ENCODE measurements around the gene CDC14A.

Gene CDC14A

DNA sequence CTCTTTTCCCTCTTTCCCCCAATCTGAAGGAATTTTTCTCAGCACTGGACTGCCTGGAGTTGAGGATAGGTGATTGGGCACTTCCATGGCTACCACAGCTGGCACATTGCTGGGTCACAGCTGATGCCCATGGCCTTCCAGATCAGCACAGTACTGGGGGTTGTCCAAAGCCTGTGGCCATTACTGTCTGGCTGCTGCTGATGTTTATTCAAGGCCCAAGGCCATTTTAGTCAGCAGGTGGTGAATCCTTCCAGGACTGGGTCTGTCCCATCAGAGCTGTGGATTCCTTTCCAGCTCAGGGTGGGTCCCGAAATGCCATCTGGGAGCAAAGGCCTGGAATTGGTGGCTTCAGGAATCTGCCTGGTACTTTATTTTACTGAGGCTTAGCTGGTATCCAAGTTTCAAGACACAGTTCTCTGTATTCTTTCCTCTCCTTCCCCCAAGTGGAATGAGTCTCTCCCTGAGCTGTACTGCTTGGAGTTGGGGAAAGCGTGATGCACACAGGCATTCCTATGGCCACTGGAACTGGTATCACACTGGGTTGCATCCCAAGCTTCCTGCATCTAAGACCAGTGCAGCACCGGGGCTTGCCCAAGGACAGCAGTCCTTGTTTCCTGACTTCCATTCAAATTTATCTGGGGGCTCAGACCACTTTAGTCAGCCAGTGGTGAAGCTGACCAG lies 204.8 kb downstream of the CDC14A start:
- Histone ChIP-seq H3K36me3 (ENCODE audit: control insufficient read depth in 2 of 2, insufficient read depth in 2 of 2, low read length in 2 of 2) (no peaks in the 10 kb centered on the region), H3K9ac (ENCODE audit: low read depth in 1 of 2, low read length in 2 of 2) (no peak overlapping the region), H3K9me3 (ENCODE audit: control insufficient read depth in 2 of 2, low read length in 2 of 2) (no peaks in the 10 kb centered on the region), H3K4me3 (ENCODE audit: low read length in 2 of 2) (no peak overlapping the region), H3K4me1 (ENCODE audit: control insufficient read depth in 2 of 2, insufficient read depth in 2 of 2, low read length in 2 of 2) (no peaks in the 10 kb centered on the region), H3K27ac (ENCODE audit: low read depth in 2 of 2, low read length in 2 of 2) (no peak overlapping the region), H3K27me3 (ENCODE audit: control insufficient read depth in 2 of 2, insufficient read depth in 2 of 2, low read length in 2 of 2) (no peaks in the 10 kb centered on the region)

DNA sequence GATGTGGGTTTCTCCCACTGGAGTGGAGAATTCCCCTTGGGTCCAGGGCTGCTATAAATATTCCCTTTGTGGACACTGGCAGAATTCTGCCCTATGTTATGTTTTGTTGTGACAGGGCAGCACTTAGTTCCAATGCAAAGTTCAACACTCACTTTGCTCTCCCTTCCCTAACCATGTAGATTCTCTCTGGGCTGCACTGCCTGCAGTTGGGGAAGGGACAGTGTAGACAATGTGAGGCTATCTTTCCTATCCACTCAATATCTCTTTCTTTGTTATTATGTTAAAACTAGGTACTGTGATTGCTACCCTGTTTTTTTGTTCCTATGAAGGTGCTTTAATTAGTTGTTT lies 205.3 kb downstream of the CDC14A start:
- no peaks in the 10 kb centered on the region for H3K4me1 ChIP-seq (ENCODE audit: control insufficient read depth in 2 of 2, insufficient read depth in 2 of 2, low read length in 2 of 2)
- H3K9me3 ChIP-seq (ENCODE audit: control insufficient read depth in 2 of 2, low read length in 2 of 2) = no peaks in the 10 kb centered on the region
- H3K9ac ChIP-seq (ENCODE audit: low read depth in 1 of 2, low read length in 2 of 2) = no peak overlapping the region
- H3K36me3 ChIP-seq (ENCODE audit: control insufficient read depth in 2 of 2, insufficient read depth in 2 of 2, low read length in 2 of 2) = no peaks in the 10 kb centered on the region
- H3K27ac ChIP-seq (ENCODE audit: low read depth in 2 of 2, low read length in 2 of 2) = no peak overlapping the region
- H3K27me3 ChIP-seq (ENCODE audit: control insufficient read depth in 2 of 2, insufficient read depth in 2 of 2, low read length in 2 of 2) = no peaks in the 10 kb centered on the region
- H3K4me3 ChIP-seq (ENCODE audit: low read length in 2 of 2) = no peak overlapping the region

DNA sequence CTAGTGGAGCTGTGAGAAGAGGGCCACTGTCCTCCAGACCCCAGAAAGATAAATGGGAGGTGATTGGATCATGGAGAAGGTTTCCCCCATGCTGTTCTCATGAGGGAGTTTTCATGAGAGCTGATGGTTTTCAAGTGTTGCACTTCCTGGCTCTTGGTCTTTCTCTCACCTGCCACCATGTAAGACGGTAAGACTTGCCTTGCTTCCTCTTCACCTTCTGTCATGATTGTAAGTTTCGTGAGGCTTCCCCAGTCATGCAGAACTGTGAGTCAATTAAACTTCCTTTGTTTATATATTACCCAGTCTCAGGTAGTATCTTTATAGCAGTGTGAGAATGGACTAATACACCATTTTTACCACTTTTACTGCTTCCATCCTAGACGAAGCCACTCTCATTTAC lies 213.2 kb downstream of the CDC14A start:
- H3K27ac ChIP-seq (ENCODE audit: low read depth in 2 of 2, low read length in 2 of 2) = no peak overlapping the region
- no peak overlapping the region for H3K4me3 ChIP-seq (ENCODE audit: low read length in 2 of 2)
- no peaks in the 10 kb centered on the region for H3K27me3 ChIP-seq (ENCODE audit: control insufficient read depth in 2 of 2, insufficient read depth in 2 of 2, low read length in 2 of 2)
- H3K9ac ChIP-seq (ENCODE audit: low read depth in 1 of 2, low read length in 2 of 2) = no peak overlapping the region
- H3K4me1 ChIP-seq (ENCODE audit: control insufficient read depth in 2 of 2, insufficient read depth in 2 of 2, low read length in 2 of 2) = no peaks in the 10 kb centered on the region
- no peaks in the 10 kb centered on the region for H3K9me3 ChIP-seq (ENCODE audit: control insufficient read depth in 2 of 2, low read length in 2 of 2)
- H3K36me3 ChIP-seq (ENCODE audit: control insufficient read depth in 2 of 2, insufficient read depth in 2 of 2, low read length in 2 of 2) = no peaks in the 10 kb centered on the region

DNA sequence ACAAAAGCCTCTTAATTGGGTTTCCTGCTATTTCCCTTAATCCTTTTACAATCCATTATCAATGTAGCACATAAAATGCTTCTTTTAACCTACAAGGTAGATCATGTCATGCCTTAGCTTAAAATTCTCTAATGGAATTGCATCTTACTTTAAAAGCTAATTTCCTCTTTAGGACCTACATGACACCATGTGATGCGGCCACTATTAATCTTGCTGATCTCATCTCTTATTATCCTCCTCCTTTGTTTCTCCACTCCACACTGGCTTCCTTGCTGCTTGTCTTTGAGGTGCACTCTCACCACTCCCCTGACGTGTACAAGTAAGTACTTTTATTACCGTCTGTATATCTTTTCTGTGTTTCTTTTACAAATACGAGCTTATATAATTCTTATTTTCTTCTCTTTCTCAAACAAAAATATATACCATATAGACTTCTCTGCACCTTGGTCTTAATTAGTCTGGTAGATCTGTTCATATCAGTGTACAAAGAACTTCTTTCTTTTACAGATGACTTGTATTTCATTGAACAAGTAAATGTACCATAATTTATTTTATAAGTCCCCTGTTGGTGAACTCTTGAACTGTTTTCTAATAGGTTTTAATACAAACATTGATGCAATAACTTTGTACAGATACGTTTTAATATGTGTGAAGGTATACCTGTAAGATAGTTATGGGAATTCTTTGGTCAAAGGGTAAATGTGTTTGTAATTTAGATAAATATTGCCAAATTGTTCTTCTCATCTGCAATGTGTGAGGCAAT lies 213.8 kb downstream of the CDC14A start:
- Histone ChIP-seq H3K4me3 (ENCODE audit: low read length in 2 of 2) (no peak overlapping the region), H3K9me3 (ENCODE audit: control insufficient read depth in 2 of 2, low read length in 2 of 2) (no peaks in the 10 kb centered on the region), H3K27ac (ENCODE audit: low read depth in 2 of 2, low read length in 2 of 2) (no peak overlapping the region), H3K4me1 (ENCODE audit: control insufficient read depth in 2 of 2, insufficient read depth in 2 of 2, low read length in 2 of 2) (no peaks in the 10 kb centered on the region), H3K27me3 (ENCODE audit: control insufficient read depth in 2 of 2, insufficient read depth in 2 of 2, low read length in 2 of 2) (no peaks in the 10 kb centered on the region), H3K9ac (ENCODE audit: low read depth in 1 of 2, low read length in 2 of 2) (no peak overlapping the region), H3K36me3 (ENCODE audit: control insufficient read depth in 2 of 2, insufficient read depth in 2 of 2, low read length in 2 of 2) (no peaks in the 10 kb centered on the region)

DNA sequence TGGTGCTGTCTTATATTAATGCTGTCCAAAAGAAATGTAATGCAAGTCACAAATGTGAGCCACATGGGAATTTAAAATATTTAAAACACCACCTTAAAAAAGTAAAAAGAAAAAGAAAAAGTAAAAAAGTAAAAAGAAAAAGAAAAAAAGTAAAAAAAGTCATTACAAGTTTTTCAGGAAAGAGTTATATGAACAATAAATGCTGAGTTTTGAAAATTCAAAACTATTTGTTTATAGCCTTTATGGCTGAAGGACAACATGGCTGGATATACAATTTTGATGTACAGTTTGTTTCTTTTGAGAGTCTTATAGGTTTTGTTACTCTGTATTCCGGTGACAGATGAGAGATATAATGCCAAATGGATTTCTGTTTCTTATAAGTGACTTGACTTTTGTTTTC lies 214.8 kb downstream of the CDC14A start:
- Histone ChIP-seq H3K36me3 (ENCODE audit: control insufficient read depth in 2 of 2, insufficient read depth in 2 of 2, low read length in 2 of 2) (no peaks in the 10 kb centered on the region), H3K9me3 (ENCODE audit: control insufficient read depth in 2 of 2, low read length in 2 of 2) (no peaks in the 10 kb centered on the region), H3K9ac (ENCODE audit: low read depth in 1 of 2, low read length in 2 of 2) (no peak overlapping the region), H3K27me3 (ENCODE audit: control insufficient read depth in 2 of 2, insufficient read depth in 2 of 2, low read length in 2 of 2) (no peaks in the 10 kb centered on the region), H3K27ac (ENCODE audit: low read depth in 2 of 2, low read length in 2 of 2) (no peak overlapping the region), H3K4me1 (ENCODE audit: control insufficient read depth in 2 of 2, insufficient read depth in 2 of 2, low read length in 2 of 2) (no peaks in the 10 kb centered on the region), H3K4me3 (ENCODE audit: low read length in 2 of 2) (no peak overlapping the region)

Data from mucosa of rectum (tissue), 2 donors.